Gastrocnemius medialis (tissue), 4 donors: Measurements from ENCODE around the gene SASH1. TPM values are rescaled to one million over a fixed set of nuclear protein-coding genes. Genes with fewer than 3 reads are reported as not detected.

Experiments
- ATAC-seq, 2 donors: fragments of 150-250 bp; one replicate each; pipeline ENCODE4 v1.9.1; 2016
- DNase-seq, 2 donors: peaks; one replicate each; pipeline ENCODE4 v3.0.0-alpha.2; 2019
- H3K27ac ChIP-seq, 4 donors: fragments of 200-600 bp; sonication (generic); 1 replicate in 1 of 4; 2 replicates in 3 of 4; pipeline ENCODE4 v1.5.1; 2016 to 2018; ENCODE audit warnings: mild to moderate bottlenecking in 2 of 4, moderate library complexity in 1 of 4
- H3K27me3 ChIP-seq, 3 donors: fragments of 200-600 bp; sonication (generic) in 2 of 3; 1 replicate in 1 of 3; 2 replicates in 2 of 3; pipeline versions ENCODE4 v1.5.1 to v1.6.0; 2016 to 2019; ENCODE audit warnings: mild to moderate bottlenecking in 1 of 3, moderate library complexity in 1 of 3
- H3K36me3 ChIP-seq, 2 donors: fragments of 200-600 bp; sonication (generic) in 1 of 2; one replicate each; pipeline ENCODE4 v1.5.1; 2017 to 2018
- H3K4me1 ChIP-seq, 2 donors: fragments of 200-600 bp; sonication (generic) in 1 of 2; one replicate each; pipeline ENCODE4 v1.5.1; 2016 to 2017; ENCODE audit warnings: mild to moderate bottlenecking in 2 of 2
- H3K4me3 ChIP-seq, 4 donors: fragments of 200-600 bp; sonication (generic) in 3 of 4; 1 replicate in 1 of 4; 2 replicates in 3 of 4; pipeline ENCODE4 v1.5.1; 2016 to 2019; ENCODE audit warnings: mild to moderate bottlenecking in 2 of 4
- H3K9me3 ChIP-seq, 3 donors: fragments of 200-600 bp; sonication (generic) in 2 of 3; 1 replicate in 1 of 3; 2 replicates in 2 of 3; pipeline ENCODE4 v1.5.1; 2016 to 2019
- CTCF ChIP-seq, 5 experiments: fragments of 450-650 bp in 3 of 5; fragments of 200-600 bp in 2 of 5; sonication (generic) in 2 of 5; IDR thresholded peaks in 4 of 5; conservative IDR thresholded peaks in 1 of 5; 1 replicate in 4 of 5; 2 replicates in 1 of 5; pipeline ENCODE4 v1.5.1; 2016 to 2019; ENCODE audit warnings: antibody characterized with exemption in 5 of 5, mild to moderate bottlenecking in 3 of 5, moderate library complexity in 3 of 5
- POLR2A ChIP-seq, 2 donors: fragments of 450-650 bp; IDR thresholded peaks; one replicate each; pipeline ENCODE4 v1.6.1; 2017; ENCODE audit warnings: antibody characterized with exemption in 2 of 2, mild to moderate bottlenecking in 2 of 2, moderate library complexity in 2 of 2
- in situ Hi-C, 4 donors: fragments of 200-750 bp; cut with MboI; loops; one replicate each; pipeline versions ENCODE4 v1.15.0 to v1.8.0; 2017; ENCODE audit warnings: low sequenced_read_pairs in 4 of 4
- intact Hi-C: fragments of 100-400 bp; cut with DNase I; formaldehyde crosslinking; loops from one replicate; pipeline ENCODE4 v1.15.1; 2023; ENCODE audit warnings: low total_unique reads
- total RNA-seq, 4 donors: library from RNA; depleted of rRNA; stranded (reverse); fragments of >200 nt; gene quantifications; one replicate each; pipeline versions ENCODE4 v1.1.0 to v1.2.3, GENCODE V29; 2016

Gene SASH1
- total RNA-seq, 4 donors from 2014 or later = 28.2 to 42.4 (median 35.4) TPM

GRCh38 chr6:148422085-148422484, 79.4 kb downstream of the SASH1 start:
- intact Hi-C loops = no loop called here
- in situ Hi-C loops = no loop called here
- ATAC-seq (no peak), DNase-seq (no peak)
- no peaks in the 10 kb centered on the region for H3K27me3 ChIP-seq
- H3K9me3 ChIP-seq = no peaks in the 10 kb centered on the region
- no peak overlapping the region for H3K4me3 ChIP-seq
- peak overlapping the region in 3 of 4 donors; percentile 4 to 55 (median 14) for H3K27ac ChIP-seq
- H3K36me3 ChIP-seq = no peaks in the 10 kb centered on the region
- peaks cover 3 to 16% of the 10 kb centered on the region in 2 donors for H3K4me1 ChIP-seq
- TF ChIP-seq POLR2A (IDR thresholded peaks at IDR 0.05) (no peak), CTCF (IDR thresholded peaks at IDR 0.05 in 4 of 5, conservative IDR thresholded peaks at IDR 0.05 in 1 of 5) (no peak)

- TF ChIP-seq CTCF (IDR thresholded peaks at IDR 0.05 in 4 of 5, conservative IDR thresholded peaks at IDR 0.05 in 1 of 5) (no peak), POLR2A (IDR thresholded peaks at IDR 0.05) (no peak)
Measured at GRCh38 chr6:148423133-148423532, 80.5 kb downstream of the SASH1 start.

GRCh38 chr6:148423601-148424270, 81.1 kb downstream of the SASH1 start:
- H3K4me3 ChIP-seq = no peak overlapping the region
- H3K9me3 ChIP-seq = no peaks in the 10 kb centered on the region
- no peaks in the 10 kb centered on the region for H3K36me3 ChIP-seq
- in situ Hi-C loops (no loop called here), intact Hi-C loops (no loop called here)
- TF ChIP-seq CTCF (IDR thresholded peaks at IDR 0.05 in 4 of 5, conservative IDR thresholded peaks at IDR 0.05 in 1 of 5) (no peak), POLR2A (IDR thresholded peaks at IDR 0.05) (no peak)
- H3K27ac ChIP-seq = peak overlapping the region in 3 of 4 donors; percentile 24 to 57 (median 52)
- no peak for DNase-seq
- peak in 1 of 2 donors; percentile 42 for ATAC-seq
- peaks cover 0 to 6% of the 10 kb centered on the region in 2 donors for H3K4me1 ChIP-seq
- no peaks in the 10 kb centered on the region for H3K27me3 ChIP-seq

More at GRCh38 chr6:148423133-148423532, 80.5 kb downstream of the SASH1 start:
- H3K4me3 ChIP-seq = no peak overlapping the region
- in situ Hi-C loops = no loop called here
- H3K4me1 ChIP-seq = peaks cover under 1 to 12% of the 10 kb centered on the region in 2 donors
- no peaks in the 10 kb centered on the region for H3K27me3 ChIP-seq
- intact Hi-C loops = no loop called here
- DNase-seq (no peak), ATAC-seq (no peak)
- H3K9me3 ChIP-seq = no peaks in the 10 kb centered on the region
- no peaks in the 10 kb centered on the region for H3K36me3 ChIP-seq
- H3K27ac ChIP-seq = peak overlapping the region; percentile 10 to 55 (median 38)

- peaks cover 0 to 3% of the 10 kb centered on the region in 2 donors for H3K4me1 ChIP-seq
Measured at GRCh38 chr6:148425443-148425842, 82.8 kb downstream of the SASH1 start.

More at GRCh38 chr6:148425443-148425842, 82.8 kb downstream of the SASH1 start:
- DNase-seq (no peak), ATAC-seq (no peak)
- intact Hi-C loops (no loop called here), in situ Hi-C loops (no loop called here)
- peak overlapping the region in 2 of 4 donors; percentile 52 to 56 for H3K27ac ChIP-seq
- H3K4me3 ChIP-seq = no peak overlapping the region
- TF ChIP-seq POLR2A (IDR thresholded peaks at IDR 0.05) (no peak), CTCF (IDR thresholded peaks at IDR 0.05 in 4 of 5, conservative IDR thresholded peaks at IDR 0.05 in 1 of 5) (no peak)
- no peaks in the 10 kb centered on the region for H3K9me3 ChIP-seq
- H3K27me3 ChIP-seq = no peaks in the 10 kb centered on the region
- H3K36me3 ChIP-seq = no peaks in the 10 kb centered on the region
